Transverse colon (tissue), 4 donors: ENCODE data around the gene TTLL5. TPM values are rescaled to one million over a fixed set of nuclear protein-coding genes. Genes with fewer than 3 reads are reported as not detected.

ENCODE experiments used
- DNase-seq: peaks from one replicate; pipeline ENCODE4 v3.0.0-alpha.2; 2019
- H3K27ac ChIP-seq, 4 donors: fragments of 200-600 bp; sonication (generic); 2 replicates each; pipeline ENCODE4 v1.5.1; 2016 to 2018; ENCODE audit warnings: inconsistent platforms in 4 of 4
- H3K27me3 ChIP-seq: fragments of 200-600 bp; sonication (generic); 2 replicates; pipeline ENCODE4 v1.5.1; 2017; ENCODE audit warnings: inconsistent platforms
- H3K36me3 ChIP-seq, 4 donors: fragments of 200-600 bp; sonication (generic); 2 replicates each; pipeline ENCODE4 v1.5.1; 2017 to 2019; ENCODE audit warnings: inconsistent platforms in 4 of 4
- H3K4me1 ChIP-seq, 4 donors: fragments of 200-600 bp; sonication (generic); 2 replicates each; pipeline ENCODE4 v1.5.1; 2017 to 2020; ENCODE audit warnings: inconsistent platforms in 4 of 4
- H3K4me3 ChIP-seq, 4 donors: fragments of 200-600 bp; sonication (generic); 1 replicate in 1 of 4; 2 replicates in 3 of 4; pipeline versions ENCODE4 v1.5.1 to v1.6.1; 2017 to 2019; ENCODE audit warnings: inconsistent platforms in 4 of 4
- H3K9me3 ChIP-seq, 2 donors: fragments of 200-600 bp; sonication (generic); 2 replicates each; pipeline ENCODE4 v1.5.1; 2017 to 2019; ENCODE audit warnings: inconsistent platforms in 2 of 2
- CTCF ChIP-seq, 5 experiments: fragments of 200-600 bp in 3 of 5; fragments of 450-650 bp in 2 of 5; sonication (generic) in 3 of 5; IDR thresholded peaks; 1 replicate in 2 of 5; 2 replicates in 3 of 5; pipeline ENCODE4 v1.5.1; 2016 to 2017; ENCODE audit warnings: antibody characterized with exemption in 5 of 5, inconsistent platforms in 3 of 5, mild to moderate bottlenecking in 2 of 5, moderate library complexity in 1 of 5
- EP300 ChIP-seq: sonication (generic); formaldehyde crosslinking; IDR thresholded peaks from one replicate; pipeline ENCODE4 v1.6.1; 2017; ENCODE audit warnings: antibody characterized with exemption, low read depth
- POLR2A ChIP-seq: fragments of 450-650 bp; IDR thresholded peaks from one replicate; pipeline ENCODE4 v1.6.1; 2016; ENCODE audit warnings: antibody characterized with exemption, mild to moderate bottlenecking, moderate library complexity
- POLR2AphosphoS5 ChIP-seq, 3 donors: sonication (generic); formaldehyde crosslinking; IDR thresholded peaks; one replicate each; pipeline ENCODE4 v1.6.1; 2016; ENCODE audit warnings: antibody characterized with exemption in 3 of 3
- WGBS, 2 donors: methylation state at CpG; one replicate each; pipeline ENCODE4 v1.1.5; 2018; ENCODE audit warnings: low coverage in 1 of 2; 5-methylcytosine and 5-hydroxymethylcytosine counted together
- in situ Hi-C, 4 donors: fragments of 200-750 bp; cut with MboI; loops; one replicate each; pipeline versions ENCODE4 v1.15.0 to v1.15.1; 2017; ENCODE audit warnings: low sequenced_read_pairs in 3 of 4, low pct_ligation_motif_present in 1 of 4, low pct_unique_long_range_greater_than_20kb in 1 of 4
- intact Hi-C: fragments of 100-400 bp; cut with DNase I; formaldehyde crosslinking; loops from one replicate; pipeline ENCODE4 v1.15.1; 2023; ENCODE audit warnings: low total_unique reads
- total RNA-seq, 4 donors: library from RNA; depleted of rRNA; stranded (reverse); fragments of >200 nt; gene quantifications; one replicate each; pipeline ENCODE4 v1.1.0, GENCODE V29; 2016

Gene TTLL5
- total RNA-seq, 4 donors from 2014 or later = 16.1 to 264 (median 40.8) TPM

GRCh38 chr14:75971509-75971908 lies 310.5 kb downstream of the TTLL5 start:
- no peaks in the 10 kb centered on the region for H3K27me3 ChIP-seq
- no peaks in the 10 kb centered on the region for H3K36me3 ChIP-seq
- TF ChIP-seq EP300 (no peak), POLR2AphosphoS5 (IDR thresholded peaks at IDR 0.05) (no peak), POLR2A (no peak), CTCF (IDR thresholded peaks at IDR 0.05) (no peak)
- H3K9me3 ChIP-seq = no peaks in the 10 kb centered on the region
- H3K27ac ChIP-seq = no peak overlapping the region
- peaks cover 0 to 6% (median 0%) of the 10 kb centered on the region in 4 donors for H3K4me1 ChIP-seq
- H3K4me3 ChIP-seq = no peak overlapping the region
- no peak for DNase-seq
- in situ Hi-C loops = loop anchor here in 1 of 4 donors (25.0 kb wide), 1 partner anchor 184 kb away; no protein-coding TSS in a partner anchor
- WGBS, 2 donors = 94 to 100% methylated on average over 8 to 15 of the region's 15 CpGs
- intact Hi-C loops = no loop called here

- no peaks in the 10 kb centered on the region for H3K27me3 ChIP-seq
- 54 to 60% methylated on average over 6 to 7 of the region's 7 CpGs for WGBS, 2 donors
- no peaks in the 10 kb centered on the region for H3K36me3 ChIP-seq
- intact Hi-C loops = no loop called here
- no peak overlapping the region for H3K27ac ChIP-seq
- DNase-seq = no peak
- peaks cover 0 to 20% (median 3%) of the 10 kb centered on the region in 4 donors for H3K4me1 ChIP-seq
- H3K9me3 ChIP-seq = no peaks in the 10 kb centered on the region
- no peak for TF ChIP-seq POLR2A
- no peak for TF ChIP-seq CTCF (IDR thresholded peaks at IDR 0.05)
- TF ChIP-seq EP300 = no peak
- no peak for TF ChIP-seq POLR2AphosphoS5 (IDR thresholded peaks at IDR 0.05)
- H3K4me3 ChIP-seq = no peak overlapping the region
- in situ Hi-C loops = loop anchor here in 1 of 4 donors (25.0 kb wide), 1 partner anchor 186 kb away; no protein-coding TSS in a partner anchor
Measured at GRCh38 chr14:75972801-75973421, 311.9 kb downstream of the TTLL5 start.

- H3K27ac ChIP-seq = no peak overlapping the region
- H3K27me3 ChIP-seq = no peaks in the 10 kb centered on the region
- H3K4me3 ChIP-seq = no peak overlapping the region
- no peaks in the 10 kb centered on the region for H3K36me3 ChIP-seq
- peaks cover 8 to 58% (median 26%) of the 10 kb centered on the region in 4 donors for H3K4me1 ChIP-seq
- TF ChIP-seq CTCF (IDR thresholded peaks at IDR 0.05) (no peak), POLR2A (no peak), EP300 (no peak), POLR2AphosphoS5 (IDR thresholded peaks at IDR 0.05) (no peak)
- WGBS, 2 donors = 69 to 78% methylated on average over 7 to 8 of the region's 8 CpGs
- H3K9me3 ChIP-seq = no peaks in the 10 kb centered on the region
- in situ Hi-C loops = no loop called here
- intact Hi-C loops = no loop called here
- DNase-seq = no peak
Measured at GRCh38 chr14:75976826-75977581, 316.0 kb downstream of the TTLL5 start.

GRCh38 chr14:75977582-75977943 lies 316.5 kb downstream of the TTLL5 start:
- Histone ChIP-seq H3K27ac (peak overlapping the region in 3 of 4 donors; percentile 0 to 23 (median 18)), H3K36me3 (no peaks in the 10 kb centered on the region), H3K27me3 (no peaks in the 10 kb centered on the region), H3K9me3 (no peaks in the 10 kb centered on the region), H3K4me3 (no peak overlapping the region), H3K4me1 (peaks cover 8 to 58% (median 26%) of the 10 kb centered on the region in 4 donors)
- intact Hi-C loops (no loop called here), in situ Hi-C loops (no loop called here)
- DNase-seq = no peak
- TF ChIP-seq CTCF (IDR thresholded peaks at IDR 0.05) = no peak
- TF ChIP-seq POLR2AphosphoS5 (IDR thresholded peaks at IDR 0.05) = no peak
- no peak for TF ChIP-seq EP300
- TF ChIP-seq POLR2A = no peak
- 43 to 44% methylated on average over 3 of the region's 3 CpGs for WGBS, 2 donors
